ENCODE measurements around the gene ATP11A. TPM values are rescaled to one million over a fixed set of nuclear protein-coding genes. Genes with fewer than 3 reads are reported as not detected.

ATP11A gene
- total RNA-seq, 1 experiment from 2014 or later = 80.4 TPM

- Histone ChIP-seq H3K4me2 (ENCODE audit: low read length) (no peak overlapping the region), H3K9ac (ENCODE audit: low read length) (no peak overlapping the region), H3K36me3 (ENCODE audit: control insufficient read depth in 1 of 2, insufficient read depth in 2 of 2, low read length in 2 of 2) (no peaks in the 10 kb centered on the region), H3K9me3 (ENCODE audit: control insufficient read depth in 1 of 2, insufficient read depth in 1 of 2, low read depth in 1 of 2, low read length in 2 of 2) (no peaks in the 10 kb centered on the region), H3K27ac (ENCODE audit: low read depth, low read length) (no peak overlapping the region), H2AFZ (ENCODE audit: low read depth, low read length, poor library complexity, severe bottlenecking) (no peak overlapping the region), H3K9me2 (ENCODE audit: insufficient read depth) (no peaks in the 10 kb centered on the region), H3K4me3 (replicated peaks in 1 of 2; ENCODE audit: low read depth in 1 of 2, low read length in 2 of 2) (no peak overlapping the region), H4K20me1 (ENCODE audit: insufficient read depth) (no peaks in the 10 kb centered on the region), H3K4me1 (ENCODE audit: control insufficient read depth in 1 of 2, insufficient read depth in 2 of 2, low read length in 2 of 2) (peaks cover 6 to 14% of the 10 kb centered on the region in 2 experiments; a peak in 3 of 4 replicates), H3K79me2 (ENCODE audit: insufficient read depth, low read length) (no peaks in the 10 kb centered on the region), H3K27me3 (ENCODE audit: insufficient read depth, low read length) (no peaks in the 10 kb centered on the region)
- no TSS peak for BruUV-seq (replicated peaks)
- ChIA-PET RAD21 (ENCODE audit: low non-redundant PET in 1 of 2, low total read pairs in 2 of 2, uncharacterized antibody in 2 of 2, unreplicated experiment in 2 of 2) (no interaction called here), CTCF (no interaction called here), POLR2A (no interaction called here)
- ATAC-seq = no peak
- DNase-seq (ENCODE audit: low read depth, low spot score) = no peak
- intact Hi-C loops (cut with micrococcal nuclease) = no loop called here
- TF ChIP-seq CEBPB (IDR thresholded peaks at IDR 0.05; ENCODE audit: low read depth) = no peak
- TF ChIP-seq EGR1 (IDR thresholded peaks at IDR 0.05; ENCODE audit: low read depth) = no peak
- TF ChIP-seq REST (IDR thresholded peaks at IDR 0.05; ENCODE audit: low read depth) = no peak
- no peak for TF ChIP-seq ATF3 (IDR thresholded peaks at IDR 0.05)
- no peak for TF ChIP-seq SIN3A (IDR thresholded peaks at IDR 0.05; ENCODE audit: low read depth)
- no peak for TF ChIP-seq CTCF (IDR thresholded peaks at IDR 0.05 in 2 of 3, conservative IDR thresholded peaks at IDR 0.05 in 1 of 3; ENCODE audit: borderline replicate concordance in 1 of 3, insufficient read depth in 1 of 3, low read depth in 2 of 3, low read length in 2 of 3)
- TF ChIP-seq ZNF274 (IDR thresholded peaks at IDR 0.05; ENCODE audit: low read depth, low read length) = no peak
- no peak for TF ChIP-seq POLR2A (IDR thresholded peaks at IDR 0.05; ENCODE audit: borderline replicate concordance, extremely low read depth, insufficient read depth, insufficient read length)
- no peak for TF ChIP-seq TCF7L2 (IDR thresholded peaks at IDR 0.05; ENCODE audit: borderline replicate concordance, extremely low read depth, insufficient read depth, insufficient read length)
- no peak for TF ChIP-seq POLR2AphosphoS5 (IDR thresholded peaks at IDR 0.05; ENCODE audit: low read depth, low read length)
- TF ChIP-seq ZFX (IDR thresholded peaks at IDR 0.05) = no peak
- no peak for TF ChIP-seq CBX3 (IDR thresholded peaks at IDR 0.05; ENCODE audit: low read depth)
- no peak for TF ChIP-seq RAD21 (IDR thresholded peaks at IDR 0.05; ENCODE audit: low read depth)
Observed at GRCh38 chr13:112896736-112897602, 207.1 kb downstream of the ATP11A start.

All from HCT116 (cell line).